Peyer's patch (tissue), 4 donors: ENCODE results near the gene CBARP.
"Not testable (repeated sequence)": the region's sequence is repeated elsewhere in the genome, so short reads cannot be mapped to it uniquely, and the experiment has no call there.

Experiments
- CTCF ChIP-seq, 6 experiments: fragments of 450-650 bp in 4 of 6; fragments of 200-600 bp in 2 of 6; sonication (generic) in 1 of 6; IDR thresholded peaks; one replicate each; pipeline ENCODE4 v1.5.1; 2017 to 2019; ENCODE audit warnings: antibody characterized with exemption in 6 of 6, mild to moderate bottlenecking in 3 of 6, moderate library complexity in 1 of 6
- POLR2A ChIP-seq, 2 donors: fragments of 450-650 bp; IDR thresholded peaks; one replicate each; pipeline ENCODE4 v1.5.1; 2017; ENCODE audit warnings: antibody characterized with exemption in 2 of 2, mild to moderate bottlenecking in 2 of 2, moderate library complexity in 2 of 2

- TF ChIP-seq CTCF (IDR thresholded peaks at IDR 0.05) = not testable (repeated sequence)
- peak; percentile 67 to 77 for TF ChIP-seq POLR2A (IDR thresholded peaks at IDR 0.05)
These were observed 29.0 kb downstream of the CBARP start for GRCh38 chr19:1208830-1209229.
